HEK293T (cell line): ENCODE results near the gene MEA1.
A peak's percentile ranks its signal among the peaks of the same experiment; 100 is the strongest.

ENCODE experiments used
- CTCF ChIA-PET: fragments of 350-600 bp; formaldehyde crosslinking; extraction: SDS; loops from one replicate; lab custom pipeline; 2021; ENCODE audit warnings: antibody characterized with exemption, inconsistent platforms; lab: Yijun Ruan, JAX
- POLR2A ChIA-PET: fragments of 350-600 bp; formaldehyde crosslinking; extraction: SDS; loops from one replicate; lab custom pipeline; 2020; ENCODE audit warnings: antibody characterized with exemption, inconsistent platforms; lab: Yijun Ruan, JAX
- DNase-seq: peaks from one replicate; pipeline ENCODE4 v3.0.0; 2012; ENCODE audit warnings: mixed read lengths; ENCODE audit errors: extremely low spot score
- ARNT ChIP-seq: fragments of 450-650 bp; IDR thresholded peaks from 2 replicates; pipeline ENCODE4 v1.6.1; 2017; ENCODE audit warnings: mild to moderate bottlenecking
- BHLHE40 ChIP-seq: fragments of 450-650 bp; IDR thresholded peaks from 2 replicates; pipeline ENCODE4 v1.6.1; 2016; ENCODE audit warnings: mild to moderate bottlenecking, moderate library complexity, borderline replicate concordance
- CTBP1 ChIP-seq: fragments of 450-650 bp; IDR thresholded peaks from 2 replicates; pipeline ENCODE4 v1.6.1; 2016; ENCODE audit warnings: borderline replicate concordance
- ELF4 ChIP-seq: fragments of 450-650 bp; IDR thresholded peaks from 2 replicates; pipeline ENCODE4 v1.6.1; 2017; ENCODE audit warnings: antibody characterized with exemption
- FOXA1 ChIP-seq: fragments of 450-650 bp; IDR thresholded peaks from 2 replicates; pipeline ENCODE4 v1.6.1; 2016; ENCODE audit warnings: mild to moderate bottlenecking
- FOXK2 ChIP-seq: fragments of 450-650 bp; IDR thresholded peaks from 2 replicates; pipeline ENCODE4 v1.6.1; 2016; ENCODE audit warnings: mild to moderate bottlenecking
- FOXM1 ChIP-seq: fragments of 450-650 bp; IDR thresholded peaks from 2 replicates; pipeline ENCODE4 v1.6.1; 2017; ENCODE audit warnings: mild to moderate bottlenecking, borderline replicate concordance
- HDGF ChIP-seq: fragments of 450-650 bp; IDR thresholded peaks from 2 replicates; pipeline ENCODE4 v1.6.1; 2017; ENCODE audit warnings: antibody characterized with exemption, borderline replicate concordance
- L3MBTL2 ChIP-seq: fragments of 450-650 bp; conservative IDR thresholded peaks from 2 replicates; pipeline ENCODE4 v1.6.1; 2016; ENCODE audit warnings: mild to moderate bottlenecking
- LEF1 ChIP-seq: fragments of 450-650 bp; IDR thresholded peaks from 2 replicates; pipeline ENCODE4 v1.6.1; 2017; ENCODE audit warnings: mild to moderate bottlenecking, borderline replicate concordance
- NFRKB ChIP-seq: fragments of 450-650 bp; IDR thresholded peaks from 2 replicates; pipeline ENCODE4 v1.6.1; 2016; ENCODE audit warnings: mild to moderate bottlenecking, moderate library complexity
- PKNOX1 ChIP-seq: fragments of 450-650 bp; IDR thresholded peaks from 2 replicates; pipeline ENCODE4 v1.6.1; 2016
- SP1 ChIP-seq: fragments of 450-650 bp; IDR thresholded peaks from 2 replicates; pipeline ENCODE4 v1.6.1; 2017
- SUZ12 ChIP-seq: fragments of 450-650 bp; IDR thresholded peaks from 2 replicates; pipeline ENCODE4 v1.6.1; 2016; ENCODE audit warnings: mild to moderate bottlenecking
- TARDBP ChIP-seq: fragments of 450-650 bp; IDR thresholded peaks from 2 replicates; pipeline ENCODE4 v1.6.1; 2016
- ZNF384 ChIP-seq: fragments of 450-650 bp; IDR thresholded peaks from 2 replicates; pipeline ENCODE4 v1.6.1; 2016

The MEA1 gene

GRCh38 chr6:43029120-43029519 lies 15.4 kb upstream of the MEA1 start:
- no peak for DNase-seq
- TF ChIP-seq FOXK2, result no peak
- no peak for TF ChIP-seq ARNT
- TF ChIP-seq L3MBTL2, result no peak
- TF ChIP-seq SUZ12, result no peak
- TF ChIP-seq FOXM1, result no peak
- no peak for TF ChIP-seq ZNF384
- no peak for TF ChIP-seq NFRKB
- no peak for TF ChIP-seq PKNOX1
- no peak for TF ChIP-seq LEF1
- no peak for TF ChIP-seq TARDBP
- no peak for TF ChIP-seq CTBP1
- no peak for TF ChIP-seq HDGF
- TF ChIP-seq FOXA1, result no peak
- POLR2A ChIA-PET, result interaction anchor here (1.4 to 1.7 kb wide), 3 partner anchors 8 to 25 kb away, joined by 5 to 6 read pairs (median 5); partner anchors contain the start of genes CUL7, KLHDC3 and RRP36
- CTCF ChIA-PET, result no interaction called here

DNA sequence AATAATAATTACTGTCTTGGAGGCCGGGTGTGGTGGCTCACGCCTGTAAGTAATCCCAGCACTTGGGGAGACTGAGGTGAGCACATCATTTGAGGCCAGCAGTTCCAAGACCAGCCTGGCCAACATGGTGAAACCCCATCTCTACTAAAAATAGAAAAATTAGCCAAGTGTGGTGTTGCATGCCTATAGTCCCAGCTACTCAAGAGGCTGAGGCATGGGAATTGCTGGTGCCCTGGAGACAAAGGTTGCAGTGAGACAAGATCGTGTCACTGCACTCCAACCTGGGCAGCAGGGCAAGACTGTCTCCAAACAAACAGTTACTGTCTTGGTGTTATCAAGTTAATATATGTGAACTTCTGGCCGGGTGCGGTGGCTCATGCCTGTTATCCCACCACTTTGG lies 12.6 kb upstream of the MEA1 start:
- POLR2A ChIA-PET, result interaction anchor here (4.1 kb wide), 1 partner anchor 11 kb away, joined by 30 read pairs; the partner anchor contains the start of genes KLHDC3 and MEA1
- TF ChIP-seq TARDBP (no peak), ARNT (no peak), ZNF384 (no peak), HDGF (no peak), CTBP1 (no peak), SP1 (no peak), PKNOX1 (no peak), FOXM1 (no peak)
- DNase-seq, result no peak
- CTCF ChIA-PET, result no interaction called here

- CTCF ChIA-PET, result no interaction called here
- POLR2A ChIA-PET, result interaction anchor here (1.2 to 4.1 kb wide), 3 partner anchors 9 to 41 kb away, joined by 3 to 30 read pairs (median 4); partner anchors contain the start of genes KLHDC3 and MEA1
Measured at GRCh38 chr6:43024436-43024835, 10.7 kb upstream of the MEA1 start.

DNA sequence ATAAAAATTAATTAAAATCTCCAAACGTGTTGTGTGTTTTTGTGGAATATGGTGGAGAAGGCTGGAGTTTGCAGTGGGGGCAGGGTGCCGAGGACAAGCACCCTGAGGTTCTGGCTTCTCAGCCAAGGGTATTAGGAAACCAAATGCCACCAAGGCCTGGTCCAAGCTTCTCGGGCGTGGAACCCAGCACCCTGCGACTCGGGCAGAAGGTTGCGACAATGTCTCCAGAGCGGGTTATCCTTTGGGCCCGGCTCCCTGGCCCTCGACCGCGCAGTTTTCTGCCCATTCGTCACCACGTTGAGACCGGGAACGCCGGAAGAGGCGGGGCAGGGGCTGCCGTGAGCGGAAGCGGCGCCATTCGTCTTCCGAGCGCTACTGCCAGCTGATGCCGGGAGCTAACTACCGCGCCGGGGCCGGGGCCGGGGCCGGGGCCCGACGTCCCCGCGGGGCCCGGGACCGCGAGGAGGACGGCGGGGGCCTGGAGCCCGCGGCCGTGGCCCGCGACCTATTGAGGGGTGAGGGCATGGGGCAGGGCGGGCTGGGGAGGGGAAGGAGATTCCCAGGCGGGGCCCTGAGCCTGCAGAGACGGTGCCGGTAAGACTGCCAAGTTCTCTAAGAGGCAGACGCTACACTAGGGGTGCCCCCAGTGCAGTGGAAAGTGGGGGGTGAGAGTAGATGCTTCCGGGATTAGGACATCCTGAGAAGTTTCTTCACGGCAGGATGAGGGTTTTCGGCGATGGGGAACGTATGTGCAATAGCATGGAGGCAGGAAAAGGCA lies 7.7 kb upstream of the MEA1 start, which contains the start of gene RRP36:
Gene RRP36, plus strand, starts transcription at position 354 of the 778 bp plus-strand sequence. Its CDS starts 32 bp downstream, at position 386.
- ChIA-PET CTCF (interaction anchor here (0.6 to 0.7 kb wide), 2 partner anchors 29 to 56 kb away, joined by 3 read pairs; no protein-coding TSS in a partner anchor), POLR2A (interaction anchor here (1.0 to 2.8 kb wide), 15 partner anchors 7 to 142 kb away, joined by 3 to 26 read pairs (median 6); partner anchors contain the start of genes CNPY3, CUL7, KLC4 and KLHDC3)
- peak; percentile 85 for DNase-seq
- TF ChIP-seq L3MBTL2 (peak; percentile 70), ELF4 (no peak), PKNOX1 (peak; percentile 72)

More at GRCh38 chr6:43024436-43024835, 10.7 kb upstream of the MEA1 start:
- TF ChIP-seq L3MBTL2, result no peak
- TF ChIP-seq ELF4, result no peak
- no peak for TF ChIP-seq NFRKB
- no peak for TF ChIP-seq LEF1
- TF ChIP-seq SP1, result no peak
- no peak for TF ChIP-seq TARDBP
- TF ChIP-seq ZNF384, result no peak
- no peak for TF ChIP-seq HDGF
- TF ChIP-seq BHLHE40, result no peak
- TF ChIP-seq ARNT, result no peak
- TF ChIP-seq FOXK2, result no peak
- TF ChIP-seq PKNOX1, result no peak
- no peak for TF ChIP-seq CTBP1
- TF ChIP-seq SUZ12, result no peak
- TF ChIP-seq FOXM1, result no peak
- TF ChIP-seq FOXA1, result no peak
- no peak for DNase-seq

DNA sequence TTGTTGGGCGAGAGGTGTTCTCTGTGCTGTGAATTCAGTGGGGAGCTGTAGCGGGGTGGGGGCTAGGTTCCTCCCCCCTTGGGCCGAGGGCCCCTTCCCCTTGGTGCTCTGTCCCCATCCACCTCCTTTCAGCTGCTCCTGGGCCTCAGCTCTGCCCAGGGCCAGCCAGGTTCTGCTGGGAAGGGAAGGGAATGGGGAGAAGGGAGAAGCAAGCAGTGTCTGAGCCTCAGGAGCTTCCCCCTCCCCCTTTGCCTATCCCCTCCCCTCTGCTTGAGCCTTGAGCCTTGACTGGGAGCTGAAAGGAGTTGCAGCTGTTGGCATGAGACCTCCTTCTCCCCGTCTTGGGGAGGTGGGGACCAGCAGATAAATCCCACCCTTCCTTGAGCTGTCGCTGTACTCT lies 7.1 kb upstream of the MEA1 start:
- TF ChIP-seq HDGF (no peak), ZNF384 (no peak), FOXK2 (no peak), ARNT (no peak), CTBP1 (no peak), SUZ12 (no peak), FOXA1 (no peak), ELF4 (no peak), L3MBTL2 (no peak), LEF1 (no peak), NFRKB (no peak), TARDBP (no peak)
- CTCF ChIA-PET, result interaction anchor here (0.6 kb wide), 1 partner anchor 29 kb away, joined by 3 read pairs; no protein-coding TSS in a partner anchor

More for the DNA sequence above, 7.1 kb upstream of the MEA1 start:
- peak; percentile 40 for DNase-seq
- POLR2A ChIA-PET, result interaction anchor here (1.0 to 2.8 kb wide), 13 partner anchors 9 to 141 kb away, joined by 3 to 26 read pairs (median 6); partner anchors contain the start of genes CNPY3, CUL7, KLC4 and MRPL2
